Renal cortex interstitium (tissue), 15 donors: ENCODE data around the gene ARHGEF16. TPM values are rescaled to one million over a fixed set of nuclear protein-coding genes. Genes with fewer than 3 reads are reported as not detected.

ENCODE experiments used
- DNase-seq, 11 donors: peaks; one replicate each; pipeline ENCODE4 v3.0.0-alpha.2; 2013; ENCODE audit warnings: low read depth in 9 of 11, low spot score in 4 of 11; ENCODE audit errors: extremely low read depth in 1 of 11
- long read RNA-seq, 16 experiments: transcript quantifications; one replicate each; lab custom pipeline, GENCODE V29; 2026
- polyA plus RNA-seq, 3 donors: library from polyadenylated mRNA; unstranded; fragments of 120-200 nt; gene quantifications; one replicate each; pipeline ENCODE4 v1.2.1, GENCODE V29; 2013; ENCODE audit not compliant: insufficient read length in 3 of 3

Gene ARHGEF16
- 10 to 100 TPM; 15.8 to 28.0 (median 18.3) TPM for polyA plus RNA-seq
- long read RNA-seq, donor 1: 0 reads
- long read RNA-seq, donor 2, partial matches to known transcripts: 0 of 2 reads
- long read RNA-seq, donor 2, other reads (novel, unspliced or antisense): 0 of 2 reads
- long read RNA-seq, donor 3, partial matches to known transcripts: 0 of 4 reads
- long read RNA-seq, donor 3, other reads (novel, unspliced or antisense): 0 of 4 reads
- long read RNA-seq, donor 4, partial matches to known transcripts: 0 of 4 reads
- long read RNA-seq, donor 4, other reads (novel, unspliced or antisense): 0 of 4 reads
- long read RNA-seq, donor 5: 0 reads
- long read RNA-seq, donor 6, partial matches to known transcripts: 0 of 1 reads
- long read RNA-seq, donor 6, other reads (novel, unspliced or antisense): 0 of 1 reads
- long read RNA-seq, donor 7, partial matches to known transcripts: 0 of 2 reads
- long read RNA-seq, donor 7, other reads (novel, unspliced or antisense): 0 of 2 reads
- long read RNA-seq, donor 8, partial matches to known transcripts: 5 of 9 reads
- long read RNA-seq, donor 8, other reads (novel, unspliced or antisense): 0 of 9 reads
- long read RNA-seq, donor 9, partial matches to known transcripts: 5 of 5 reads
- long read RNA-seq, donor 9, other reads (novel, unspliced or antisense): 0 of 5 reads
- long read RNA-seq, donor 10, partial matches to known transcripts: 0 of 1 reads
- long read RNA-seq, donor 10, other reads (novel, unspliced or antisense): 0 of 1 reads
- long read RNA-seq, donor 11, partial matches to known transcripts: 0 of 1 reads
- long read RNA-seq, donor 11, other reads (novel, unspliced or antisense): 0 of 1 reads
- long read RNA-seq, donor 12, partial matches to known transcripts: 0 of 1 reads
- long read RNA-seq, donor 12, other reads (novel, unspliced or antisense): 0 of 1 reads
- long read RNA-seq, donor 13, partial matches to known transcripts: 12 of 16 reads
- long read RNA-seq, donor 13, other reads (novel, unspliced or antisense): 0 of 16 reads
- long read RNA-seq, donor 14, partial matches to known transcripts: 0 of 1 reads
- long read RNA-seq, donor 14, other reads (novel, unspliced or antisense): 0 of 1 reads
- long read RNA-seq, donor 15, partial matches to known transcripts: 0 of 2 reads
- long read RNA-seq, donor 15, other reads (novel, unspliced or antisense): 0 of 2 reads
- long read RNA-seq, donor 16, transcript ARHGEF16-203 (15 exons, 3,061 nt): major isoform, 5 of 7 reads
- long read RNA-seq, donor 16, partial matches to known transcripts: 0 of 7 reads
- long read RNA-seq, donor 16, other reads (novel, unspliced or antisense): 0 of 7 reads

- DNase-seq: peak in 3 of 11 donors; percentile 43 to 57 (median 52)
Measured at GRCh38 chr1:3453891-3454810, at the start of gene ARHGEF16. ARHGEF16 (plus strand) TSS chr1:3454665; CDS start chr1:3463085, 8,420 bp downstream.

GRCh38 chr1:3404801-3405200 is 49.7 kb upstream of the ARHGEF16 start:
- DNase-seq: no peak

GRCh38 chr1:3405491-3405890 is 49.0 kb upstream of the ARHGEF16 start:
- DNase-seq: no peak

GRCh38 chr1:3405974-3406867 is 48.2 kb upstream of the ARHGEF16 start:
- no peak for DNase-seq

GRCh38 chr1:3407021-3407420 is 47.4 kb upstream of the ARHGEF16 start:
- DNase-seq: no peak

GRCh38 chr1:3408751-3409266 is 45.7 kb upstream of the ARHGEF16 start:
- DNase-seq: no peak

- DNase-seq: no peak
Measured at GRCh38 chr1:3409366-3410141, 44.9 kb upstream of the ARHGEF16 start.

- peak in 6 of 11 donors; percentile 47 to 70 (median 52) for DNase-seq
Measured at GRCh38 chr1:3410142-3410925, 44.1 kb upstream of the ARHGEF16 start.

GRCh38 chr1:3411806-3412205 is 42.7 kb upstream of the ARHGEF16 start:
- no peak for DNase-seq

- DNase-seq: no peak
Measured at GRCh38 chr1:3412376-3412775, 42.1 kb upstream of the ARHGEF16 start.

GRCh38 chr1:3413975-3414710 is 40.3 kb upstream of the ARHGEF16 start:
- DNase-seq: no peak

- DNase-seq: no peak
Measured at GRCh38 chr1:3415260-3416090, 39.0 kb upstream of the ARHGEF16 start.

- no peak for DNase-seq
Measured at GRCh38 chr1:3417082-3417739, 37.3 kb upstream of the ARHGEF16 start.
